ENCODE data around the gene CCDC40. TPM values are rescaled to one million over a fixed set of nuclear protein-coding genes. Genes with fewer than 3 reads are reported as not detected.

The CCDC40 gene
- total and polyA plus RNA-seq, 2 of the 13 experiments (the other 11 are each of a cell fraction or from before 2014, with no cell fraction given) = 4.1 to 5.5 TPM

GRCh38 chr17:79993390-79994227 lies 42.8 kb upstream of the CCDC40 start (continued):
- TF ChIP-seq ZNF609 (CRISPR knock-in tag; IDR thresholded peaks at IDR 0.05; ENCODE audit: borderline replicate concordance) (peak; percentile 98), ZNF746 (CRISPR knock-in tag; IDR thresholded peaks at IDR 0.05) (peak; percentile 96), HDAC6 (IDR thresholded peaks at IDR 0.05; ENCODE audit: low read depth, low read length) (no peak), NONO (IDR thresholded peaks at IDR 0.05) (no peak), NONO (CRISPR knock-in tag; conservative IDR thresholded peaks at IDR 0.05) (peak; percentile 96), SNAI1 (CRISPR knock-in tag; IDR thresholded peaks at IDR 0.05; ENCODE audit: borderline replicate concordance) (peak; percentile 14; the same call in 1 of the 2 replicates), TOE1 (CRISPR knock-in tag; IDR thresholded peaks at IDR 0.05) (peak; percentile 96), ZFP90 (CRISPR knock-in tag; IDR thresholded peaks at IDR 0.05; ENCODE audit: borderline replicate concordance) (peak; percentile 90; the same call in 1 of the 2 replicates), SAP130 (CRISPR knock-in tag; IDR thresholded peaks at IDR 0.05; ENCODE audit: low read depth) (peak; percentile 99), CSRNP1 (CRISPR knock-in tag; IDR thresholded peaks at IDR 0.05) (peak; percentile 96), ZNF451 (CRISPR knock-in tag; IDR thresholded peaks at IDR 0.05) (peak; percentile 98), STAT6 (CRISPR knock-in tag; IDR thresholded peaks at IDR 0.05; ENCODE audit: borderline replicate concordance) (peak; percentile 100), ZNF773 (CRISPR knock-in tag; IDR thresholded peaks at IDR 0.05; ENCODE audit: borderline replicate concordance) (no peak; the same call in 1 of the 2 replicates), ZNF563 (CRISPR knock-in tag; IDR thresholded peaks at IDR 0.05) (peak; percentile 97), TFAP4 (IDR thresholded peaks at IDR 0.05; ENCODE audit: borderline replicate concordance, low read depth) (peak; percentile 96), HNF1B (CRISPR knock-in tag; IDR thresholded peaks at IDR 0.05) (peak; percentile 94)
